GM23338 (cell line): ENCODE measurements around the gene NKAIN2.

Experiments
- CREB1 ChIP-seq: fragments of 250-450 bp; sonication (Bioruptor Pico); IDR thresholded peaks from 2 replicates; pipeline ENCODE4 v1.5.0; 2020; ENCODE audit warnings: low read depth, mild to moderate bottlenecking, moderate library complexity
- EZH2 ChIP-seq: fragments of 200-600 bp; sonication (generic); IDR thresholded peaks from one replicate; pipeline ENCODE4 v1.8.0; 2017; ENCODE audit warnings: antibody characterized with exemption, mild to moderate bottlenecking, low read depth; ENCODE audit not compliant: unreplicated experiment
- EZH2phosphoT487 ChIP-seq: fragments of 200-600 bp; sonication (generic); IDR thresholded peaks from one replicate; pipeline ENCODE4 v1.8.1; 2018; ENCODE audit warnings: antibody characterized with exemption; ENCODE audit not compliant: unreplicated experiment
- JUNB ChIP-seq: IDR thresholded peaks from one replicate; pipeline ENCODE4 v1.6.1; 2016; ENCODE audit warnings: antibody characterized with exemption; ENCODE audit not compliant: unreplicated experiment
- NANOG ChIP-seq: IDR thresholded peaks from 2 replicates; pipeline ENCODE4 v1.6.1; 2016; ENCODE audit warnings: antibody characterized with exemption, borderline replicate concordance
- POLR2AphosphoS5 ChIP-seq: IDR thresholded peaks from 2 replicates; pipeline ENCODE4 v1.6.1; 2016; ENCODE audit warnings: antibody characterized with exemption, low read depth
- STAT1 ChIP-seq: IDR thresholded peaks from one replicate; pipeline ENCODE4 v1.6.1; 2016; ENCODE audit warnings: antibody characterized with exemption; ENCODE audit not compliant: unreplicated experiment
- ZNF114 ChIP-seq: fragments of 250-450 bp; sonication (Bioruptor Pico); IDR thresholded peaks from 2 replicates; pipeline ENCODE4 v1.5.0; 2020; ENCODE audit warnings: mild to moderate bottlenecking, moderate library complexity
- ZNF331 ChIP-seq: fragments of 250-450 bp; sonication (Bioruptor Pico); IDR thresholded peaks from 2 replicates; pipeline ENCODE4 v1.5.0; 2020; ENCODE audit warnings: low read depth, mild to moderate bottlenecking, moderate library complexity
- TF ChIP-seq, protein P1 (sequence below), 2 experiments: fragments of 200-600 bp in 1 of 2; sonication (generic) in 1 of 2; conservative IDR thresholded peaks; 2 replicates each; pipeline versions ENCODE4 v1.5.1 to v1.6.1; 2016 to 2017; ENCODE audit warnings: antibody characterized with exemption in 2 of 2, low read depth in 2 of 2, mild to moderate bottlenecking in 2 of 2, moderate library complexity in 1 of 2
- TF ChIP-seq, protein P2 (sequence below): IDR thresholded peaks from one replicate; pipeline ENCODE4 v1.6.1; 2018; ENCODE audit warnings: antibody characterized with exemption; ENCODE audit not compliant: unreplicated experiment
- TF ChIP-seq, protein P3 (sequence below): IDR thresholded peaks from 2 replicates; pipeline ENCODE4 v1.6.1; 2016; ENCODE audit warnings: antibody characterized with exemption
- TF ChIP-seq, protein P4 (sequence below): fragments of 250-450 bp; sonication (Bioruptor Pico); IDR thresholded peaks from 2 replicates; pipeline ENCODE4 v1.5.0; 2020; ENCODE audit warnings: mild to moderate bottlenecking, moderate library complexity

DNA sequence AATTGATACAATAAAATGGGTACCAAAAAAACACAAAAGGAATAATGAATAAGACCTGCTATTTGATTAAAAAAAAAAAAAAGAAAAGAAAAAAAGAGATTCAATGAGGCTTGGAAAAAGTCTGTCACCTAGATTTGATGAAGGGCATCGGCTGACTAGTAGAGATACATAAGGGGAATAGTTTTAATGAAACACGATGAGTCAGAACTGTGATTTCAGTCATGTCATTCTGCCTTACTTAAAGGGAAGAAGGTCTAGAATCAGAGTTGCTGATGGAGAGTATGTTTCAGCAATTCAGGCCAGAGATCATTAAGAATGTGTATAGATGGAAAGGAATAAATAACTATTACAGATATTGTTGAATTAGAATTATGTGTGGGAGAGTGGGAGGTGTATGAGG lies 592.7 kb downstream of the NKAIN2 start:
- TF ChIP-seq, protein P1, sequence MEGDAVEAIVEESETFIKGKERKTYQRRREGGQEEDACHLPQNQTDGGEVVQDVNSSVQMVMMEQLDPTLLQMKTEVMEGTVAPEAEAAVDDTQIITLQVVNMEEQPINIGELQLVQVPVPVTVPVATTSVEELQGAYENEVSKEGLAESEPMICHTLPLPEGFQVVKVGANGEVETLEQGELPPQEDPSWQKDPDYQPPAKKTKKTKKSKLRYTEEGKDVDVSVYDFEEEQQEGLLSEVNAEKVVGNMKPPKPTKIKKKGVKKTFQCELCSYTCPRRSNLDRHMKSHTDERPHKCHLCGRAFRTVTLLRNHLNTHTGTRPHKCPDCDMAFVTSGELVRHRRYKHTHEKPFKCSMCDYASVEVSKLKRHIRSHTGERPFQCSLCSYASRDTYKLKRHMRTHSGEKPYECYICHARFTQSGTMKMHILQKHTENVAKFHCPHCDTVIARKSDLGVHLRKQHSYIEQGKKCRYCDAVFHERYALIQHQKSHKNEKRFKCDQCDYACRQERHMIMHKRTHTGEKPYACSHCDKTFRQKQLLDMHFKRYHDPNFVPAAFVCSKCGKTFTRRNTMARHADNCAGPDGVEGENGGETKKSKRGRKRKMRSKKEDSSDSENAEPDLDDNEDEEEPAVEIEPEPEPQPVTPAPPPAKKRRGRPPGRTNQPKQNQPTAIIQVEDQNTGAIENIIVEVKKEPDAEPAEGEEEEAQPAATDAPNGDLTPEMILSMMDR (conservative IDR thresholded peaks at IDR 0.05; ENCODE audit: low read depth in 2 of 2): no peak
- TF ChIP-seq, protein P2, sequence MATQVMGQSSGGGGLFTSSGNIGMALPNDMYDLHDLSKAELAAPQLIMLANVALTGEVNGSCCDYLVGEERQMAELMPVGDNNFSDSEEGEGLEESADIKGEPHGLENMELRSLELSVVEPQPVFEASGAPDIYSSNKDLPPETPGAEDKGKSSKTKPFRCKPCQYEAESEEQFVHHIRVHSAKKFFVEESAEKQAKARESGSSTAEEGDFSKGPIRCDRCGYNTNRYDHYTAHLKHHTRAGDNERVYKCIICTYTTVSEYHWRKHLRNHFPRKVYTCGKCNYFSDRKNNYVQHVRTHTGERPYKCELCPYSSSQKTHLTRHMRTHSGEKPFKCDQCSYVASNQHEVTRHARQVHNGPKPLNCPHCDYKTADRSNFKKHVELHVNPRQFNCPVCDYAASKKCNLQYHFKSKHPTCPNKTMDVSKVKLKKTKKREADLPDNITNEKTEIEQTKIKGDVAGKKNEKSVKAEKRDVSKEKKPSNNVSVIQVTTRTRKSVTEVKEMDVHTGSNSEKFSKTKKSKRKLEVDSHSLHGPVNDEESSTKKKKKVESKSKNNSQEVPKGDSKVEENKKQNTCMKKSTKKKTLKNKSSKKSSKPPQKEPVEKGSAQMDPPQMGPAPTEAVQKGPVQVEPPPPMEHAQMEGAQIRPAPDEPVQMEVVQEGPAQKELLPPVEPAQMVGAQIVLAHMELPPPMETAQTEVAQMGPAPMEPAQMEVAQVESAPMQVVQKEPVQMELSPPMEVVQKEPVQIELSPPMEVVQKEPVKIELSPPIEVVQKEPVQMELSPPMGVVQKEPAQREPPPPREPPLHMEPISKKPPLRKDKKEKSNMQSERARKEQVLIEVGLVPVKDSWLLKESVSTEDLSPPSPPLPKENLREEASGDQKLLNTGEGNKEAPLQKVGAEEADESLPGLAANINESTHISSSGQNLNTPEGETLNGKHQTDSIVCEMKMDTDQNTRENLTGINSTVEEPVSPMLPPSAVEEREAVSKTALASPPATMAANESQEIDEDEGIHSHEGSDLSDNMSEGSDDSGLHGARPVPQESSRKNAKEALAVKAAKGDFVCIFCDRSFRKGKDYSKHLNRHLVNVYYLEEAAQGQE: no peak
- TF ChIP-seq EZH2phosphoT487 (no peak), ZNF331 (no peak), POLR2AphosphoS5 (no peak), ZNF114 (CRISPR knock-in tag) (no peak), CREB1 (CRISPR knock-in tag) (no peak), EZH2 (no peak), NANOG (no peak), JUNB (no peak), STAT1 (no peak)
- TF ChIP-seq, protein P3, sequence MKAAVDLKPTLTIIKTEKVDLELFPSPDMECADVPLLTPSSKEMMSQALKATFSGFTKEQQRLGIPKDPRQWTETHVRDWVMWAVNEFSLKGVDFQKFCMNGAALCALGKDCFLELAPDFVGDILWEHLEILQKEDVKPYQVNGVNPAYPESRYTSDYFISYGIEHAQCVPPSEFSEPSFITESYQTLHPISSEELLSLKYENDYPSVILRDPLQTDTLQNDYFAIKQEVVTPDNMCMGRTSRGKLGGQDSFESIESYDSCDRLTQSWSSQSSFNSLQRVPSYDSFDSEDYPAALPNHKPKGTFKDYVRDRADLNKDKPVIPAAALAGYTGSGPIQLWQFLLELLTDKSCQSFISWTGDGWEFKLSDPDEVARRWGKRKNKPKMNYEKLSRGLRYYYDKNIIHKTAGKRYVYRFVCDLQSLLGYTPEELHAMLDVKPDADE: no peak
- TF ChIP-seq, protein P4, sequence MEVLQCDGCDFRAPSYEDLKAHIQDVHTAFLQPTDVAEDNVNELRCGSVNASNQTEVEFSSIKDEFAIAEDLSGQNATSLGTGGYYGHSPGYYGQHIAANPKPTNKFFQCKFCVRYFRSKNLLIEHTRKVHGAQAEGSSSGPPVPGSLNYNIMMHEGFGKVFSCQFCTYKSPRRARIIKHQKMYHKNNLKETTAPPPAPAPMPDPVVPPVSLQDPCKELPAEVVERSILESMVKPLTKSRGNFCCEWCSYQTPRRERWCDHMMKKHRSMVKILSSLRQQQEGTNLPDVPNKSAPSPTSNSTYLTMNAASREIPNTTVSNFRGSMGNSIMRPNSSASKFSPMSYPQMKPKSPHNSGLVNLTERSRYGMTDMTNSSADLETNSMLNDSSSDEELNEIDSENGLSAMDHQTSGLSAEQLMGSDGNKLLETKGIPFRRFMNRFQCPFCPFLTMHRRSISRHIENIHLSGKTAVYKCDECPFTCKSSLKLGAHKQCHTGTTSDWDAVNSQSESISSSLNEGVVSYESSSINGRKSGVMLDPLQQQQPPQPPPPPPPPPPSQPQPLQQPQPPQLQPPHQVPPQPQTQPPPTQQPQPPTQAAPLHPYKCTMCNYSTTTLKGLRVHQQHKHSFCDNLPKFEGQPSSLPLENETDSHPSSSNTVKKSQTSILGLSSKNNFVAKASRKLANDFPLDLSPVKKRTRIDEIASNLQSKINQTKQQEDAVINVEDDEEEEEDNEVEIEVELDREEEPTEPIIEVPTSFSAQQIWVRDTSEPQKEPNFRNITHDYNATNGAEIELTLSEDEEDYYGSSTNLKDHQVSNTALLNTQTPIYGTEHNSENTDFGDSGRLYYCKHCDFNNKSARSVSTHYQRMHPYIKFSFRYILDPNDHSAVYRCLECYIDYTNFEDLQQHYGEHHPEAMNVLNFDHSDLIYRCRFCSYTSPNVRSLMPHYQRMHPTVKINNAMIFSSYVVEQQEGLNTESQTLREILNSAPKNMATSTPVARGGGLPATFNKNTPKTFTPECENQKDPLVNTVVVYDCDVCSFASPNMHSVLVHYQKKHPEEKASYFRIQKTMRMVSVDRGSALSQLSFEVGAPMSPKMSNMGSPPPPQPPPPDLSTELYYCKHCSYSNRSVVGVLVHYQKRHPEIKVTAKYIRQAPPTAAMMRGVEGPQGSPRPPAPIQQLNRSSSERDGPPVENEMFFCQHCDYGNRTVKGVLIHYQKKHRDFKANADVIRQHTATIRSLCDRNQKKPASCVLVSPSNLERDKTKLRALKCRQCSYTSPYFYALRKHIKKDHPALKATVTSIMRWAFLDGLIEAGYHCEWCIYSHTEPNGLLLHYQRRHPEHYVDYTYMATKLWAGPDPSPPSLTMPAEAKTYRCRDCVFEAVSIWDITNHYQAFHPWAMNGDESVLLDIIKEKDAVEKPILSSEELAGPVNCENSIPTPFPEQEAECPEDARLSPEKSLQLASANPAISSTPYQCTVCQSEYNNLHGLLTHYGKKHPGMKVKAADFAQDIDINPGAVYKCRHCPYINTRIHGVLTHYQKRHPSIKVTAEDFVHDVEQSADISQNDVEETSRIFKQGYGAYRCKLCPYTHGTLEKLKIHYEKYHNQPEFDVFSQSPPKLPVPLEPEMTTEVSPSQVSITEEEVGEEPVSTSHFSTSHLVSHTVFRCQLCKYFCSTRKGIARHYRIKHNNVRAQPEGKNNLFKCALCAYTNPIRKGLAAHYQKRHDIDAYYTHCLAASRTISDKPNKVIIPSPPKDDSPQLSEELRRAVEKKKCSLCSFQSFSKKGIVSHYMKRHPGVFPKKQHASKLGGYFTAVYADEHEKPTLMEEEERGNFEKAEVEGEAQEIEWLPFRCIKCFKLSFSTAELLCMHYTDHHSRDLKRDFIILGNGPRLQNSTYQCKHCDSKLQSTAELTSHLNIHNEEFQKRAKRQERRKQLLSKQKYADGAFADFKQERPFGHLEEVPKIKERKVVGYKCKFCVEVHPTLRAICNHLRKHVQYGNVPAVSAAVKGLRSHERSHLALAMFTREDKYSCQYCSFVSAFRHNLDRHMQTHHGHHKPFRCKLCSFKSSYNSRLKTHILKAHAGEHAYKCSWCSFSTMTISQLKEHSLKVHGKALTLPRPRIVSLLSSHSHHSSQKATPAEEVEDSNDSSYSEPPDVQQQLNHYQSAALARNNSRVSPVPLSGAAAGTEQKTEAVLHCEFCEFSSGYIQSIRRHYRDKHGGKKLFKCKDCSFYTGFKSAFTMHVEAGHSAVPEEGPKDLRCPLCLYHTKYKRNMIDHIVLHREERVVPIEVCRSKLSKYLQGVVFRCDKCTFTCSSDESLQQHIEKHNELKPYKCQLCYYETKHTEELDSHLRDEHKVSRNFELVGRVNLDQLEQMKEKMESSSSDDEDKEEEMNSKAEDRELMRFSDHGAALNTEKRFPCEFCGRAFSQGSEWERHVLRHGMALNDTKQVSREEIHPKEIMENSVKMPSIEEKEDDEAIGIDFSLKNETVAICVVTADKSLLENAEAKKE (CRISPR knock-in tag): no peak
